HG03025 (cell line): Measurements from ENCODE around the gene FBXW8.

Experiments used
- ATAC-seq: cut with Tn5 transposase; IDR thresholded peaks from one replicate; pipeline ENCODE4 v1.9.1; 2021; ENCODE audit warnings: mild to moderate bottlenecking, moderate library complexity; ENCODE audit not compliant: unreplicated experiment, low FRiP score

Gene FBXW8

GRCh38 chr12:116982791-116983411, 72.2 kb downstream of the FBXW8 start:
- ATAC-seq, result no peak

- ATAC-seq, result no peak
These were observed 73.3 kb downstream of the FBXW8 start for GRCh38 chr12:116984098-116984497.

DNA sequence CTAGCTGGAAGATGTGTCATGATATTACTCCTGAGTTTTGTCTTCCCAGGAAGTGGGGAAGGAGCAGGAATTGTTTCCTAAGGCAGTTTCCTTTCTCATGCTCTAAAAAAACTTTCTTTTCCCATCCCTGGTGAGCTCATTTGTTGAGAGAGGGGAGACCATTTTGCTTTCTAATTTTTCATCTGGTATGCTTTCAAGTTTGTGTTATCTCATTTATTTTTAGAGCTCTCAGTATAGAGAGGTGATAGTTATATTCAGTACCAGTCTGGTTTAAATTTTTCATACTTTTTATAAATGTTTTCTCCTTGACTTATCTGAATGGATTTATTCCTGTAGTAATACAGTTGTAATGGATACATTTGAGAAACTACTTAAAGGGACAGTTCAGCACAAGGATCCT, 79.6 kb downstream of the FBXW8 start:
- ATAC-seq, result no peak

DNA sequence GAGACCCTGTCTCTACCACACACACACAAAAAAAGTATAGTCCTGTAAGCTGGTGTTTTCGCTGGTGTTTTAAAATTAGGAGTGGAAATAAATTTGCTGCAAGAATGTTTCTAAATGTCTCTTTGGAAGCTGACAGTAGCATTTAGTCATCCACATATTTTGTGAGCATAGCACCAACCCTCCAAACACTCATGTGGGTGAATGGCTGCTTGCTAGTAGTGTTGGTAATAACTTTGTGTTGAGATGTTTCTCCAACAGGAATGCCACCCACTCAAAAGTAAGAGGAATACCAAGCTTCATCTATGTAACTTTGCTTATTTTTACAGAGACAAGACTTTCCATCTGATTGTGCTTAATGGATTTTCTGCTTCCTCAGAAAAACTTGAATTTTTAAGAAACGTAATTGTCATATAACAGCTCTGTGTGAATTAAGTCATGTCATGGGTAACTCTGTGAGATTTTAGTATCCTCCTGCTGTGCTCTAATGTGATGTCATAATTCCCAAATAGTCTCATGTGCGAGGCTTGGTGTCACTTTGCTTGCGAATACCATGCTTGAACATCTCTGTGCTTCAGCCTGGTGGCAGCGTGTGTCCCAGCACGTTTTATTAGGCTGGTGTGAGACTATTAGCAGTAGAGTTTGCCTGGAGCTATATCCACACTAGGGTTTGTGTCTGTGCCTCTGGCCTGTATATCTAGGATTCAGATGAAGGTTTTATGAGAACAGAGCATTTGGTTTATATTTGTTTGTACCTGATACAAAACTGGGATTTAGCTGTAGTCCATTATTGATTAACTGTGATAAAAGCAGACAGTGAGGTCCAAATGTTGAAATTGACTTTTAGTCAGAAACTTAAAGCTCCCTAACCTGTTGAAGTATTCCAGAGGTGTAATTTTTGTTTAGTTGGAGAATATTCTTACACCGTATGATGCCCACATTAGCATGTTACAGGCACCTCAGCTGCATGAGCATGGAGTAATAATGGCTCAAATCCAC, 80.5 kb downstream of the FBXW8 start:
- no peak for ATAC-seq

DNA sequence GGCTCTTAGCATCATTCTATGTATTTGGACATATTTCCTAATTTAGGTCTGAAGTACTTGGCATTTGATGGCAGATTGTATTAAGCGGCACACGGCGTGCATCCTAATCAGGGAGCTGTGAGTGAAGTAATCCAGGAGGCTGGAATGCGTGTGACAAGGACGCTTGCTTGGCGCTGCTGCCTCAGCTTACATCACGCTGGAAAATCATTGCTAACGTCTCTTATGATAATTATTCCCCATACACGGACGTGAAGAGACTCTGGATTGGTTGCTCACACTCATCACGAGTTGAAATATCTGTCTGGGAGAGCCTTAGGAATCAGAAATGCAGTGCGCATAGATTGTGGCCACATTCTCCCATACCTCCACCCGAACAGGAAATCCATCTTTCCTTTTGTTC, 85.3 kb downstream of the FBXW8 start:
- ATAC-seq, result no peak

DNA sequence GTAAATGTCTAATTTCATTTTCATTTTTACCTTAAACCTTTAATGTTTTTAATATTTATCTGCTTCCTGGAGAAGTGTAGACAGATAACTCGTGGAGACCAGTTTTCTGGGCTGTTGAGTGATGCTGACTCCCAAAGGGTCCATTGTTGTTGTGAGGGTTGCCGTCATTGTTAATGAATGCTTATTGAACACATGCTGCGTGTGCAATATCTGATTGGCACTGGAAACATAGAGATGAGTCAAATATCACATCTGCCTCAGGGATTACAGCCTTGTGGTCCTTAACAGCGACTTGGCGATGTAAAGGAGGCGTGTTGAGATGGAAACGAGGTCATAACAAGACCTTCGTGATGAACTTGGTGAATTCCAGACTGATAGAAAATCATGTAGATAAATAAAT, 85.9 kb downstream of the FBXW8 start:
- no peak for ATAC-seq

- no peak for ATAC-seq
These were observed 88.3 kb downstream of the FBXW8 start for GRCh38 chr12:116999066-116999465.

- ATAC-seq, result no peak
These were observed 89.6 kb downstream of the FBXW8 start for GRCh38 chr12:117000316-117000715.

DNA sequence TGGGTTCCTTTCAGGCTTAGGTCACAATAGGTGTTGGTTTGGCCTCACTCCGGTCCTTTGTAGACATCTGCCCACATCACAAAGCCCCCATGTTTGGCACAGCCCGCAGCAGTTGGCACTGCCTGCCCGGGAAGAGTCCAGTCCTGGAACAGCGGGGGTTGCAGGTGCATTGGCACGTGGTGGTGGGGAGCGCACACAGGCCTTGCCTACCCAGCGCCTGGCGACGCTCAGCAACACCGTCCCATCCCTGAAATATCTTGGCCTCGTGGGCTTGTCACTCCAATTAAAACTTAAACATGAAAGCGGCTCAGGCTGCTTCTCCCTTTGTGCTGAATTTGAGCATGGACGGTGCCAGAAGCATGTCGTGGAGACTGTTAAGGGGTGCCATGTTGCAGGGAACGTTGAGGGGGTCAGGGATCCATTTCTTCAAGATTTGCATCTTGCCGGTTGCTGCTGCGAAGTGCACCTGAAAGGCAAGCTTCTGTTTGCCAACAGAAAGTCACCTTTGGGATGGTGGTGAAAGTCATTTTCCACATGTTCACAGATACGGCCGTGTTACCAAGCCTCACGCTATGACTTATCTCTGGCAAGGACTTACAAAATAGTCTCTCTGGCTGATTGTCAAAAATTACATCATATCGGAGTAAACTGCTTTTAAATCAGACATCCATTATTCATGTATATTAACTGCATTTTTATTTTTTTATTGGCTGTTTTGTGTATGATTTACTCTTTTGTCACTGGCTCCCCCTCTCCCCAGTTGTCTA, 91.5 kb downstream of the FBXW8 start:
- no peak for ATAC-seq

DNA sequence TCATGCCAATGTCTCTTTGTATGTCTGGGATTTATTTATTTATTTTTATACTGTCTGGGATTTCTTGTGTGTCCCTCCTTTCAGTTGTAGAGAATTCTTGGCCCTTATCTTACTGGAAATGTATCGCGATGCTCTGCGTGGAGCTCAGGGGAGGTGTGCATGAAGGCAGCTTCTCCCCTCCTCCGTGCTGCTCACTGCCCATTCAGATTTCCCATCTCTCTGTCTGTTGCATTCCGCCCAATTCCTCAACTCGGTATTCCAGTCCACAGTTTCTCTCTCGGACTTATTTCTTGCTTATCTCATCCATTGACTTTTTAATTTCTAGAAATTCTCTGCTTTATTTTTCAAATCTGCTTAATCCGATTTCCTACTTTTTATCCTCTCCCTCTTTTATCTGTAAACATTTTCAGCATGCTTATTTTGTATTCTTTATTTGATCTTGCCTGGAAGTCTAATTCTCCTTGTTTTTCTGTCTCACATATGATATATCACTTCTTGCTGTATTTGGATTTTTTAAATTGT, 93.2 kb downstream of the FBXW8 start:
- no peak for ATAC-seq

GRCh38 chr12:117005417-117006046, 94.8 kb downstream of the FBXW8 start:
- no peak for ATAC-seq

DNA sequence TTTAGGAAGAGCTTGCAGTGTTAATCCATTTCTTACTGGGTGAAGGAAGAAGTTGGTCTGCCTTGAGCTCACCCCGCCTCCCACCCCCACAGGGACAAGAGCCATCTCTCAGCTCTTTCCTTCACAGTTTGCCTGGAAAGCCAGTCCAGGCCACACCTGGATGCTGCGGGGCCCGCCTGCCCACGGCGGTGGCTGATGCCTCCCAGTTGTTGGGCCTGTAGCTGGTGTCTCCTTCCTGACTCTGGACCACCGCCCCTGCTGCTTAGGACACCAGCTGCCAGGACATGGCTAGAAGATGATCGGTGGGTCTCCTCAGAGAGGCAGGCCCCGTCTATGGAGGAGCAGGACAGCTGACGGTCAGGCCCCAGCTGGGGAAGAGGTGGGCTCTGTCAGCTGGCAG, 95.6 kb downstream of the FBXW8 start:
- ATAC-seq, result no peak

GRCh38 chr12:117007577-117007976, 96.8 kb downstream of the FBXW8 start:
- ATAC-seq, result no peak

DNA sequence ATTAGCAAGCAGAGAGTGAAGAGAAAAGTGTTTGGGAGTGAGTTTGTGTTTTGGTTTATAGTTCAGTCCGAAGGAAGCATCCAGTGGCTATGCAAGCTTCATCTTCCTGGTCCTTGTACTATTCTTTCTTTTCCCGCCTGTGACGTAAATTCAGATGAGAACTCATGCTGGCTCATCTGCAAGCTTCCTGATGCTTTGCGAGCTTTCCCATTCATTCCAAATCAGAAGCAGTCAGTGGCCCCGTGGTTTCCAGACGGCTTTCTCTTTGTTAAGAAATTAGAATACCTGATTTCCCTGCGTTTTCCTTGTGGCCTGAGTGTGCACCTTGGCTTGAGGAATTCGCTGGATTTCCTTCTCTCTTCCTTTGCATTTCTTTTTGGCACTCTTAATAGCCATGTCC, 99.0 kb downstream of the FBXW8 start:
- no peak for ATAC-seq

GRCh38 chr12:117010693-117011451, 100.1 kb downstream of the FBXW8 start:
- no peak for ATAC-seq

DNA sequence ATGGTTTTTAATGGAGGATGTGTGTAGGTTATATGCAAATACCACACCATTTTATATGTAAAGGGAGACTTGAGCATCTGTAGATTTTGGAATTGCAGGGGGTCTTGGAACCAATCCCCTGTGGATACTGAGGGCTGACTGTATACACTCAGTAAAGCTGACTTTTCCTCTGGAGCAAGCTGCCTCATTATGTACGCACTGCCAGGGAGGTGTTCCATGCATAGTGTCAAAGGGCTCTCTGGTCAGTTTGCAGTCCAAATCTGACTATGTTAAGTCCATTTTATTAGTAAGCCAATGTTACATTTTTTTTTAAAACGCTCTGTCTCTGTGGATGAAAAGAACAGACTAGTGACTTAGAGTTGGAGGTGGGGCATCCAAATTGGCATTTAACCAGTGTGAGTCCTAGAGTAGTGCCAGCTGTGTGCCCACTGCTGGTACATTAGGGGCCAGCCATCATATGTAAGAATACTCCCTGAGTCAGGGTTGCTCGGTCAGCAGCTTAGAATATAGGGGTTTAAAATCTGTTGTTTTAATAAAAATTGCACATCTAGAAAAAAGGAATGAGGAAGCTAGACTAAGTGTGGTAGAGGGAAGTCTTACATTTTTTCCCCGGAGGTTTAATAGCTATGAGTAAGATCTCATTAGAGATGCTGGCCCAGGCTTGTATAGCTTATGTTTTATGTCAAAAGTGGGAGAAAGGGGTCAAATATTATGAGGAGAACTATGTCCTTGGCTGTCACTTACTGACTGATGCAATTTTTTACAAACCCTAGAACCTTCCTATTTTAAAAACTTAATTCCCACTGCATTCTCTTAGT, 101.4 kb downstream of the FBXW8 start:
- ATAC-seq, result no peak

DNA sequence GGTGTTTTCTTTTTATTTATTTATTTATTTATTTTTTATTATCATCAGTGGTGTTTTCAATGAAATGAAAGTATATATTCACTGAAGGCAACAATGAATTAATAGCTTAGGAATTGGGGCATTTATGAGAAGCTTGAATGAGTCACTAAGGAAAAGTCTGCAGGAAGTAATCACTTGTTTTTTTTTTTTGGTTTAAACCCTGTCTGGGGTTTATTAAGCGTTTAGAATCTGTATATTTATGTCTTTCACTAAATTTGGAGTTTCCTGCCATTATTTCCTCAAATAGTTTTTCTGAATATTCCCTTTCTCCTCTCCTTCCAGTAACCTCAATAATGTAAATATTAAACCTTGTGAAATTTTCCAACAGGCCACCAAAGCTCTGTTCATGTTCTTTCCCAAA, 103.0 kb downstream of the FBXW8 start:
- ATAC-seq, result no peak

DNA sequence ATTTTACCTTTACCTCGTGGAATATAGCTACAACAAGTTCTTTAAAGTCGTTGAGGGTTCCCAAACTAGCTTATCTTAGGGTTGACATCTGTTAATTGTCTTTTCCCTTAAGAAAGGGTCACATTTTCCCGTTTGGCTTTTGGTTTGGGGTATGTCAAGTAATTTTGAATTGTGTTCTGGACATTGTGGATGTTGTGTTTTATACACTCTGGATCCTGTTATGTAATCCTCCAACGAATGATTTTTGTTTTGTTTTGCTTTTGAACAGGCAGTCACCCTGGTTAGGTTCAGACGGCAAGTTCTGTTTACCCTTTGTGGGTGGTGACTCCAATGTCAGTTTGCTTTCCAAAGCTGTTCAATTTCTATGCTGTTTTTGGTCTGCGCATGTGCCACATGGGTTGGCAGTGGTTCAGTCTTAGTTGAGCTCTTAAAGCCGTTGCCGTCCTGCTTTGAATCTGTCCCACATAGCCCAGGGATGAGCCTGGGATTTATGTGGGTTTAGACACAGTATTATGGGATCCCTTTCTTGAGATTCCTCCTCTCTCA, 103.7 kb downstream of the FBXW8 start:
- ATAC-seq, result no peak

- no peak for ATAC-seq
These were observed 105.1 kb downstream of the FBXW8 start for GRCh38 chr12:117015811-117016210.
